ENCODE results near the gene LSM14A. TPM values are rescaled to one million over a fixed set of nuclear protein-coding genes. Genes with fewer than 3 reads are reported as not detected.

Gene LSM14A
- total and polyA plus RNA-seq, 9 of the 15 experiments (the other 6 are each of a cell fraction or from before 2014, with no cell fraction given) = 19.5 to 150 (median 95.1) TPM

- Histone ChIP-seq H3K27ac (ENCODE audit: extremely low read depth, low read depth, low read length) (no peak overlapping the region), H3K9me1 (ENCODE audit: control insufficient read depth, insufficient read depth, low read length) (no peaks in the 10 kb centered on the region), H3K9me3 (replicated peaks; ENCODE audit: control insufficient read depth, insufficient read depth, low read depth, low read length) (no peaks in the 10 kb centered on the region), H2AFZ (ENCODE audit: low read depth, low read length) (no peak overlapping the region), H3K36me3 (ENCODE audit: control insufficient read depth, insufficient read depth, low read length) (peaks cover 42% of the 10 kb centered on the region), H3K79me2 (ENCODE audit: control insufficient read depth, insufficient read depth, low read length) (no peaks in the 10 kb centered on the region), H3K4me1 (replicated peaks in 1 of 2; ENCODE audit: control insufficient read depth in 2 of 2, insufficient read depth in 2 of 2, low read length in 2 of 2) (peaks cover 0 to 13% of the 10 kb centered on the region in 2 experiments; a peak in 3 of 5 replicates), H3K27me3 (ENCODE audit: control insufficient read depth in 2 of 2, insufficient read depth in 2 of 2, low read length in 2 of 2) (no peaks in the 10 kb centered on the region), H3K4me3 (no peak overlapping the region), H3K9ac (ENCODE audit: insufficient read depth in 1 of 2, low read depth in 2 of 2, low read length in 2 of 2) (no peak overlapping the region), H4K20me1 (replicated peaks; ENCODE audit: control insufficient read depth, insufficient read depth, low read length) (no peaks in the 10 kb centered on the region; the same call in 1 of the 2 replicates), H3K4me2 (ENCODE audit: insufficient read depth, low read length) (no peak overlapping the region)
- FAIRE-seq (no peak), DNase-seq (ENCODE audit: extremely low read depth in 1 of 4, low spot score in 3 of 4) (no peak), ATAC-seq (no peak)
- WGBS (ENCODE audit: insufficient coverage, low coverage, missing lambda C conversion rate) = 92% methylated on average over 9 of the region's 10 CpGs
- ChIA-PET CTCF (ENCODE audit: low intra/inter-chr PET ratio) (no interaction called here), POLR2A (interaction anchor here (0.6 kb wide), 1 partner anchor 14 kb away, joined by 3 read pairs; no protein-coding TSS in a partner anchor)
- intact Hi-C loops (cut with micrococcal nuclease) = no loop called here
- in situ Hi-C loops (cut with MboI) = no loop called here
- TF ChIP-seq GTF2E2 (tag; IDR thresholded peaks at IDR 0.05) = no peak
- TF ChIP-seq RBM34 (IDR thresholded peaks at IDR 0.05; ENCODE audit: borderline replicate concordance, insufficient read depth, low read length) = no peak
- TF ChIP-seq POLR2AphosphoS2 (IDR thresholded peaks at IDR 0.05; ENCODE audit: low read length) = peak; percentile 70; the same call in 1 of the 2 replicates
- no TSS peak for BruUV-seq (replicated peaks)
Observed at GRCh38 chr19:34230820-34231219, 58.5 kb downstream of the LSM14A start.

DNA sequence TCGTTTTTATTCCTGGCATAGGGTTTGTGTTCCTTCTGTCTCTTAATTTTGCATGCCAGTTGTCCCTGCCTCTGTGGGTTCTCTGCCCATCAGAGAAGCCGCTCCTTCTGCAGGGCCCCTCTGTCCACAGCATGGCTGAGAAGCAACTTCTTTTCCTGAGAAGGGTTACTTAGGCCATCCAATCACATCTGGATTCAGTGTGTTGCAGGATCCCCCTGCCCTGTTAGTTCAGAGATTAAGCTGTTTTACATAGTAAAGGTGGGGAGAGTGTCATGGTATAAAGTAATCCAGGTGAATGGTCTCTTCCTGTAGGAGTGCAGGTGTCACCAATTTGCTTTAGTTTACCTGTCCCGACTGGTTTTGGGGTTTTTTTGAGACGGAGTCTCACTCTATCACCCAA lies 59.1 kb downstream of the LSM14A start:
- POLR2A ChIA-PET = interaction anchor here (1.8 kb wide), 1 partner anchor 9 kb away, joined by 5 read pairs; no protein-coding TSS in a partner anchor
- H3K79me2 ChIP-seq (ENCODE audit: control insufficient read depth, insufficient read depth, low read length) = no peaks in the 10 kb centered on the region
- ATAC-seq (no peak), FAIRE-seq (no peak), DNase-seq (ENCODE audit: extremely low read depth in 1 of 4, low spot score in 3 of 4) (no peak)
- H3K9ac ChIP-seq (ENCODE audit: insufficient read depth in 1 of 2, low read depth in 2 of 2, low read length in 2 of 2) = no peak overlapping the region
- intact Hi-C loops (cut with micrococcal nuclease) (no loop called here), in situ Hi-C loops (cut with MboI) (no loop called here)
- no peak overlapping the region for H3K4me2 ChIP-seq (ENCODE audit: insufficient read depth, low read length)
- no peaks in the 10 kb centered on the region; the same call in 1 of the 2 replicates for H4K20me1 ChIP-seq (replicated peaks; ENCODE audit: control insufficient read depth, insufficient read depth, low read length)
- H3K36me3 ChIP-seq (ENCODE audit: control insufficient read depth, insufficient read depth, low read length) = peaks cover 37% of the 10 kb centered on the region
- no peak for TF ChIP-seq ELF4 (CRISPR knock-in tag; IDR thresholded peaks at IDR 0.05)
- no peak for TF ChIP-seq VEZF1 (CRISPR knock-in tag; IDR thresholded peaks at IDR 0.05)
- TF ChIP-seq, protein P1, sequence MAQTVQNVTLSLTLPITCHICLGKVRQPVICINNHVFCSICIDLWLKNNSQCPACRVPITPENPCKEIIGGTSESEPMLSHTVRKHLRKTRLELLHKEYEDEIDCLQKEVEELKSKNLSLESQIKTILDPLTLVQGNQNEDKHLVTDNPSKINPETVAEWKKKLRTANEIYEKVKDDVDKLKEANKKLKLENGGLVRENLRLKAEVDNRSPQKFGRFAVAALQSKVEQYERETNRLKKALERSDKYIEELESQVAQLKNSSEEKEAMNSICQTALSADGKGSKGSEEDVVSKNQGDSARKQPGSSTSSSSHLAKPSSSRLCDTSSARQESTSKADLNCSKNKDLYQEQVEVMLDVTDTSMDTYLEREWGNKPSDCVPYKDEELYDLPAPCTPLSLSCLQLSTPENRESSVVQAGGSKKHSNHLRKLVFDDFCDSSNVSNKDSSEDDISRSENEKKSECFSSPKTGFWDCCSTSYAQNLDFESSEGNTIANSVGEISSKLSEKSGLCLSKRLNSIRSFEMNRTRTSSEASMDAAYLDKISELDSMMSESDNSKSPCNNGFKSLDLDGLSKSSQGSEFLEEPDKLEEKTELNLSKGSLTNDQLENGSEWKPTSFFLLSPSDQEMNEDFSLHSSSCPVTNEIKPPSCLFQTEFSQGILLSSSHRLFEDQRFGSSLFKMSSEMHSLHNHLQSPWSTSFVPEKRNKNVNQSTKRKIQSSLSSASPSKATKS (CRISPR knock-in tag; IDR thresholded peaks at IDR 0.05) = no peak
- no peak for TF ChIP-seq BRD4 (IDR thresholded peaks at IDR 0.05)
- CTCF ChIA-PET (ENCODE audit: low intra/inter-chr PET ratio) = no interaction called here
- H3K9me1 ChIP-seq (ENCODE audit: control insufficient read depth, insufficient read depth, low read length) = no peaks in the 10 kb centered on the region
- no peak overlapping the region for H3K4me3 ChIP-seq
- no peak overlapping the region for H3K27ac ChIP-seq (ENCODE audit: extremely low read depth, low read depth, low read length)
- BruUV-seq (replicated peaks) = no TSS peak
- H3K27me3 ChIP-seq (ENCODE audit: control insufficient read depth in 2 of 2, insufficient read depth in 2 of 2, low read length in 2 of 2) = no peaks in the 10 kb centered on the region
- H3K9me3 ChIP-seq (replicated peaks; ENCODE audit: control insufficient read depth, insufficient read depth, low read depth, low read length) = no peaks in the 10 kb centered on the region
- no peak overlapping the region for H2AFZ ChIP-seq (ENCODE audit: low read depth, low read length)
- peaks cover 0 to 13% of the 10 kb centered on the region in 2 experiments; a peak in 3 of 5 replicates for H3K4me1 ChIP-seq (replicated peaks in 1 of 2; ENCODE audit: control insufficient read depth in 2 of 2, insufficient read depth in 2 of 2, low read length in 2 of 2)
- WGBS (ENCODE audit: insufficient coverage, low coverage, missing lambda C conversion rate) = 75% methylated on average over 4 of the region's 4 CpGs

Measured in K562 (cell line).